ENCODE data around the gene SNAPC1. TPM values are rescaled to one million over a fixed set of nuclear protein-coding genes. Genes with fewer than 3 reads are reported as not detected.

Gene SNAPC1
- total and polyA plus RNA-seq, 2 of the 13 experiments (the other 11 are each of a cell fraction or from before 2014, with no cell fraction given): 2.6 to 8.5 TPM

GRCh38 chr14:61726778-61727658 lies 35.2 kb upstream of the SNAPC1 start:
- H3K27me3 ChIP-seq (ENCODE audit: control insufficient read depth in 1 of 2, insufficient read depth in 2 of 2, low read length in 2 of 2): no peaks in the 10 kb centered on the region; a peak in 1 of 5 replicates
- TF ChIP-seq KAT7 (CRISPR knock-in tag; IDR thresholded peaks at IDR 0.05; ENCODE audit: borderline replicate concordance): no peak
- TF ChIP-seq ZFYVE20 (CRISPR knock-in tag; IDR thresholded peaks at IDR 0.05; ENCODE audit: borderline replicate concordance, low read depth): no peak
- TF ChIP-seq RXRA (CRISPR knock-in tag; IDR thresholded peaks at IDR 0.05): no peak
- TF ChIP-seq CHCHD3 (CRISPR knock-in tag; IDR thresholded peaks at IDR 0.05): no peak
- TF ChIP-seq SATB2 (CRISPR knock-in tag; IDR thresholded peaks at IDR 0.05): no peak
- no peak for TF ChIP-seq GFI1 (CRISPR knock-in tag; IDR thresholded peaks at IDR 0.05; ENCODE audit: borderline replicate concordance)
- no peak for TF ChIP-seq ZNF775 (CRISPR knock-in tag; IDR thresholded peaks at IDR 0.05; ENCODE audit: borderline replicate concordance)
- no peak for TF ChIP-seq MAFG (CRISPR knock-in tag; IDR thresholded peaks at IDR 0.05)
- TF ChIP-seq ZNF777 (CRISPR knock-in tag; IDR thresholded peaks at IDR 0.05): no peak
- no peak for TF ChIP-seq ZNF451 (CRISPR knock-in tag; IDR thresholded peaks at IDR 0.05)
- TF ChIP-seq SIN3B (IDR thresholded peaks at IDR 0.05; ENCODE audit: low read length): no peak
- H3K79me2 ChIP-seq (ENCODE audit: insufficient read depth, low read length): peaks cover 11% of the 10 kb centered on the region
- H4K20me1 ChIP-seq (ENCODE audit: insufficient read depth, low read length): peaks cover 4% of the 10 kb centered on the region
- DNase-seq (ENCODE audit: low spot score) (no peak), FAIRE-seq (no peak), ATAC-seq (no peak)
- WGBS (ENCODE audit: low lambda C conversion rate): 97% methylated on average over 7 of the region's 7 CpGs
- POLR2A ChIA-PET: no interaction called here
- no peak overlapping the region for H3K4me3 ChIP-seq (replicated peaks in 1 of 3; ENCODE audit: insufficient read depth in 1 of 3, low read depth in 2 of 3, low read length in 3 of 3)
- intact Hi-C loops (cut with micrococcal nuclease; ENCODE audit: unreplicated experiment): no loop called here
- H3K4me2 ChIP-seq (ENCODE audit: low read depth, low read length): no peak overlapping the region
- H3K27ac ChIP-seq (ENCODE audit: extremely low read length, insufficient read depth, low read length): no peak overlapping the region
- no peak overlapping the region for H2AFZ ChIP-seq (ENCODE audit: low read length)
- H3K36me3 ChIP-seq (replicated peaks in 1 of 2; ENCODE audit: control insufficient read depth in 1 of 2, insufficient read depth in 2 of 2, low read length in 2 of 2): peaks cover 9 to 79% of the 10 kb centered on the region in 2 experiments
- H3K4me1 ChIP-seq (ENCODE audit: insufficient read depth, low read length): no peaks in the 10 kb centered on the region
- BruUV-seq (replicated peaks): no TSS peak
- in situ Hi-C loops (cut with HindIII; ENCODE audit: extremely low pct_ligation_motif_present, low pct_unique_long_range_greater_than_20kb): no loop called here
- H3K9ac ChIP-seq (ENCODE audit: insufficient read depth, low read depth, low read length): no peak overlapping the region
- CTCF ChIA-PET (ENCODE audit: low intra/inter-chr PET ratio, low total read pairs): no interaction called here
- H3K9me3 ChIP-seq (ENCODE audit: low read length): no peaks in the 10 kb centered on the region
